GM23338 (cell line): ENCODE data around the gene MORN3. TPM values are rescaled to one million over a fixed set of nuclear protein-coding genes. Genes with fewer than 3 reads are reported as not detected.

Experiments used
- ATAC-seq: fragments of 200-7000 bp; cut with Tn5 transposase; 3 replicates; pipeline ENCODE4 v1.9.1; 2020
- DNase-seq: peaks from one replicate; pipeline ENCODE4 v3.0.0-alpha.2; 2015; ENCODE audit warnings: low spot score
- H2AFZ ChIP-seq: fragments of 200-600 bp; sonication (generic); 2 replicates; pipeline ENCODE4 v1.8.0; 2016; ENCODE audit warnings: antibody characterized with exemption, mild to moderate bottlenecking, moderate library complexity
- H3F3A ChIP-seq: fragments of 200-600 bp; sonication (generic); replicated peaks from 2 replicates; pipeline ENCODE4 v1.8.0; 2017; ENCODE audit warnings: antibody characterized with exemption, mixed run types, low read depth
- H3K27ac ChIP-seq: fragments of 200-600 bp; sonication (generic); 2 replicates; pipeline ENCODE4 v1.6.1; 2016; ENCODE audit warnings: low read depth
- H3K27me3 ChIP-seq: fragments of 200-600 bp; sonication (generic); 2 replicates; pipeline ENCODE4 v1.8.0; 2016; ENCODE audit warnings: mild to moderate bottlenecking, mixed run types, moderate library complexity; ENCODE audit not compliant: insufficient read depth
- H3K36me3 ChIP-seq: fragments of 200-600 bp; sonication (generic); 2 replicates; pipeline ENCODE4 v1.8.0; 2016; ENCODE audit warnings: mild to moderate bottlenecking; ENCODE audit not compliant: insufficient read depth
- H3K4me1 ChIP-seq: fragments of 200-600 bp; sonication (generic); 2 replicates; pipeline ENCODE4 v1.8.0; 2016; ENCODE audit warnings: mild to moderate bottlenecking, moderate library complexity; ENCODE audit not compliant: insufficient read depth
- H3K4me2 ChIP-seq: fragments of 200-600 bp; sonication (generic); 2 replicates; pipeline ENCODE4 v1.7.1; 2017; ENCODE audit warnings: mixed run types
- H3K4me3 ChIP-seq: fragments of 200-600 bp; sonication (generic); 2 replicates; pipeline ENCODE4 v1.6.1; 2016; ENCODE audit warnings: mixed run types
- H3K79me2 ChIP-seq: fragments of 200-600 bp; sonication (generic); replicated peaks from 2 replicates; pipeline ENCODE4 v1.8.0; 2017; ENCODE audit warnings: mild to moderate bottlenecking; ENCODE audit not compliant: insufficient read depth
- H3K9me2 ChIP-seq: fragments of 200-600 bp; sonication (generic); 2 replicates; pipeline ENCODE4 v1.8.0; 2017; ENCODE audit not compliant: insufficient read depth
- H4K20me1 ChIP-seq: fragments of 200-600 bp; sonication (generic); replicated peaks from 2 replicates; pipeline ENCODE4 v1.8.0; 2017; ENCODE audit warnings: mild to moderate bottlenecking; ENCODE audit not compliant: insufficient read depth
- H3K27ac Mint-ChIP-seq: 2 replicates; pipeline ENCODE4 v1.8.0; 2020; ENCODE audit warnings: inconsistent platforms, mild to moderate bottlenecking, moderate library complexity, mixed read lengths
- H3K27me3 Mint-ChIP-seq: 3 replicates; pipeline ENCODE4 v1.8.0; 2022; ENCODE audit warnings: low read depth, mild to moderate bottlenecking, moderate library complexity, mixed read lengths, inconsistent platforms; ENCODE audit not compliant: insufficient read depth, poor library complexity
- H3K36me3 Mint-ChIP-seq: 3 replicates; pipeline ENCODE4 v1.8.0; 2021; ENCODE audit warnings: low read depth, mild to moderate bottlenecking, inconsistent platforms, moderate library complexity, mixed read lengths
- H3K4me1 Mint-ChIP-seq: 3 replicates; pipeline ENCODE4 v1.8.0; 2020; ENCODE audit warnings: mild to moderate bottlenecking, inconsistent platforms, mixed read lengths
- H3K4me3 Mint-ChIP-seq: 3 replicates; pipeline ENCODE4 v1.8.0; 2021; ENCODE audit warnings: moderate library complexity, mild to moderate bottlenecking, inconsistent platforms, mixed read lengths
- H3K9me3 Mint-ChIP-seq: 3 replicates; pipeline ENCODE4 v1.8.0; 2020; ENCODE audit warnings: moderate library complexity, mild to moderate bottlenecking, inconsistent platforms, mixed read lengths
- CREB1 ChIP-seq: fragments of 250-450 bp; sonication (Bioruptor Pico); IDR thresholded peaks from 2 replicates; pipeline ENCODE4 v1.5.0; 2020; ENCODE audit warnings: low read depth, mild to moderate bottlenecking, moderate library complexity
- CTCF ChIP-seq, 2 experiments: fragments of 200-600 bp in 1 of 2; sonication (generic) in 1 of 2; conservative IDR thresholded peaks; 2 replicates each; pipeline versions ENCODE4 v1.5.1 to v1.6.1; 2016 to 2017; ENCODE audit warnings: antibody characterized with exemption in 2 of 2, low read depth in 2 of 2, mild to moderate bottlenecking in 2 of 2, moderate library complexity in 1 of 2
- ETS1 ChIP-seq: IDR thresholded peaks from 2 replicates; pipeline ENCODE4 v1.6.1; 2016; ENCODE audit warnings: antibody characterized with exemption
- EZH2 ChIP-seq: fragments of 200-600 bp; sonication (generic); IDR thresholded peaks from one replicate; pipeline ENCODE4 v1.8.0; 2017; ENCODE audit warnings: antibody characterized with exemption, mild to moderate bottlenecking, low read depth; ENCODE audit not compliant: unreplicated experiment
- EZH2phosphoT487 ChIP-seq: fragments of 200-600 bp; sonication (generic); IDR thresholded peaks from one replicate; pipeline ENCODE4 v1.8.1; 2018; ENCODE audit warnings: antibody characterized with exemption; ENCODE audit not compliant: unreplicated experiment
- JUNB ChIP-seq: IDR thresholded peaks from one replicate; pipeline ENCODE4 v1.6.1; 2016; ENCODE audit warnings: antibody characterized with exemption; ENCODE audit not compliant: unreplicated experiment
- NANOG ChIP-seq: IDR thresholded peaks from 2 replicates; pipeline ENCODE4 v1.6.1; 2016; ENCODE audit warnings: antibody characterized with exemption, borderline replicate concordance
- REST ChIP-seq: IDR thresholded peaks from one replicate; pipeline ENCODE4 v1.6.1; 2018; ENCODE audit warnings: antibody characterized with exemption; ENCODE audit not compliant: unreplicated experiment
- STAT1 ChIP-seq: IDR thresholded peaks from one replicate; pipeline ENCODE4 v1.6.1; 2016; ENCODE audit warnings: antibody characterized with exemption; ENCODE audit not compliant: unreplicated experiment
- ZNF114 ChIP-seq: fragments of 250-450 bp; sonication (Bioruptor Pico); IDR thresholded peaks from 2 replicates; pipeline ENCODE4 v1.5.0; 2020; ENCODE audit warnings: mild to moderate bottlenecking, moderate library complexity
- ZNF331 ChIP-seq: fragments of 250-450 bp; sonication (Bioruptor Pico); IDR thresholded peaks from 2 replicates; pipeline ENCODE4 v1.5.0; 2020; ENCODE audit warnings: low read depth, mild to moderate bottlenecking, moderate library complexity
- ZNF462 ChIP-seq: fragments of 250-450 bp; sonication (Bioruptor Pico); IDR thresholded peaks from 2 replicates; pipeline ENCODE4 v1.5.0; 2020; ENCODE audit warnings: mild to moderate bottlenecking, moderate library complexity
- polyA plus RNA-seq: library from polyadenylated mRNA; unstranded; fragments of >200 nt; fragmentation: Nextera tagmentation; extraction: Ambion mirVana; gene quantifications from 2 replicates; pipeline ENCODE4 v1.2.1, GENCODE V29; 2016
- total RNA-seq: library from RNA; depleted of rRNA; stranded (reverse); fragments of >200 nt; shearing (Covaris generic); gene quantifications from 2 replicates; pipeline ENCODE4 v1.2.3, GENCODE V29; 2014

MORN3 gene
- total and polyA plus RNA-seq, 2 experiments from 2014 or later: 0.14 to 0.36 TPM

- TF ChIP-seq ZNF462 (no peak), ZNF331 (CRISPR knock-in tag) (no peak)
These were observed 20.1 kb downstream of the MORN3 start (continued) for GRCh38 chr12:121649322-121649721.

GRCh38 chr12:121648458-121649028, 20.9 kb downstream of the MORN3 start:
- H3K9me3 Mint-ChIP-seq: no peaks in the 10 kb centered on the region
- H3K4me1 ChIP-seq: no peaks in the 10 kb centered on the region
- H3F3A ChIP-seq: 0 out of 2 replicates have a peak, but pooled peaks cover 3% of the 10 kb centered on the region
- no peaks in the 10 kb centered on the region for H4K20me1 ChIP-seq
- H3K27ac Mint-ChIP-seq: no peak overlapping the region
- H3K36me3 ChIP-seq: no peaks in the 10 kb centered on the region
- no peak for ATAC-seq
- no peak overlapping the region for H3K4me2 ChIP-seq
- no peak for DNase-seq
- H3K27ac ChIP-seq: no peak overlapping the region
- no peak overlapping the region for H2AFZ ChIP-seq
- no peaks in the 10 kb centered on the region for H3K79me2 ChIP-seq
- no peak overlapping the region for H3K4me3 Mint-ChIP-seq
- no peaks in the 10 kb centered on the region for H3K9me2 ChIP-seq
- H3K4me1 Mint-ChIP-seq: no peaks in the 10 kb centered on the region; the same call in 1 of the 3 replicates
- no peak overlapping the region for H3K4me3 ChIP-seq
- H3K36me3 Mint-ChIP-seq: peaks cover 6% of the 10 kb centered on the region; the same call in 2 of the 3 replicates
- peaks cover 5% of the 10 kb centered on the region for H3K27me3 Mint-ChIP-seq
- H3K27me3 ChIP-seq: no peaks in the 10 kb centered on the region
- TF ChIP-seq ZNF114 (no peak), STAT1 (no peak), REST (no peak), CREB1 (CRISPR knock-in tag) (no peak), NANOG (no peak), EZH2phosphoT487 (no peak), CTCF (conservative IDR thresholded peaks at IDR 0.05; ENCODE audit: low read depth in 2 of 2) (no peak), JUNB (no peak), ETS1 (no peak), EZH2 (no peak)
